ENCODE measurements around the gene RGS14.

DNA sequence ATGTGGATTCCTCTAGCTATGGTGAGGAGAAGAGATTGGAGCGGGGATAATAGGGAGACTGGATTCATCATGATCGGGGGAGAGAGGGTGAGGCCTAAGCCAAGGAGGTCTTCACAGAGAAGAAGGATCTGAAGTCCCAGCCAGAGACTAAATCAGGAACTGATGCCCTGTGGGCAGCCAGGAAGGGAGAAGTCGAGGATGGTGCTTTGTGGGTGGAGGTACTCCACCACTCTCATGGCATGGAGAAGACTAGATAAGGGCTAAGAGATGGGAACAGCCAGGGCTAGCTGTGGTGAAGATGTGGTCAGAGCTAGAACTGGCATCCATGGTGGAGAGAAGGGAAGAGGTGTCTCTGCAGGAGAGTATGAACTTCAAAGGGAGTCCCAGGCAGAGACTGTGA is 3.0 kb upstream of the RGS14 start:
- TF ChIP-seq, protein P1, sequence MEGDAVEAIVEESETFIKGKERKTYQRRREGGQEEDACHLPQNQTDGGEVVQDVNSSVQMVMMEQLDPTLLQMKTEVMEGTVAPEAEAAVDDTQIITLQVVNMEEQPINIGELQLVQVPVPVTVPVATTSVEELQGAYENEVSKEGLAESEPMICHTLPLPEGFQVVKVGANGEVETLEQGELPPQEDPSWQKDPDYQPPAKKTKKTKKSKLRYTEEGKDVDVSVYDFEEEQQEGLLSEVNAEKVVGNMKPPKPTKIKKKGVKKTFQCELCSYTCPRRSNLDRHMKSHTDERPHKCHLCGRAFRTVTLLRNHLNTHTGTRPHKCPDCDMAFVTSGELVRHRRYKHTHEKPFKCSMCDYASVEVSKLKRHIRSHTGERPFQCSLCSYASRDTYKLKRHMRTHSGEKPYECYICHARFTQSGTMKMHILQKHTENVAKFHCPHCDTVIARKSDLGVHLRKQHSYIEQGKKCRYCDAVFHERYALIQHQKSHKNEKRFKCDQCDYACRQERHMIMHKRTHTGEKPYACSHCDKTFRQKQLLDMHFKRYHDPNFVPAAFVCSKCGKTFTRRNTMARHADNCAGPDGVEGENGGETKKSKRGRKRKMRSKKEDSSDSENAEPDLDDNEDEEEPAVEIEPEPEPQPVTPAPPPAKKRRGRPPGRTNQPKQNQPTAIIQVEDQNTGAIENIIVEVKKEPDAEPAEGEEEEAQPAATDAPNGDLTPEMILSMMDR (conservative IDR thresholded peaks at IDR 0.05; ENCODE audit: low read length), result no peak
- no peak for TF ChIP-seq EZH2phosphoT487 (IDR thresholded peaks at IDR 0.05; ENCODE audit: borderline replicate concordance)
